ENCODE measurements around the gene DCC. TPM values are rescaled to one million over a fixed set of nuclear protein-coding genes. Genes with fewer than 3 reads are reported as not detected.

DCC gene
- total RNA-seq, 2 donors from 2014 or later = 0.33 TPM; not detected in 1

DNA sequence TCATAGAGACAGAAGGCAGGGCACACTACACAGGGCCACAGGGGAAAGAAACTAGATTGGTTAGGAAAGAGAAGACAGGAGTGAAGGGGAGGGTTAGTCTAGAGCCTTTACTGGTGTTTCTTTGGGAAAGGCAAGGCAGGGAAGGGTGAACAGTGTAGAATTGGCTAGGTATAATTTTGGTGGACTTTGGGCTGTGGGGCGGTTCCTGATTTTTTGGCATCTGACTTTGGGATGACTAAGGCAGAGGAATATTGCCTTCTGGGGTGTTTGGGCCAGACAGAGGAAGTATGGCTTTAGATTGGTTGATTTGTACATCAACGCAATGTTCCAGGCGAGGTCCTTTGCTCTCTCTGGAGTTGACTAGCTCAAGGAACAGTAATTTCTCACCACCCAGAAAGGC is 534.8 kb downstream of the DCC start:
- ATAC-seq = no peak
- 86 to 93% methylated on average over 3 of the region's 3 CpGs for WGBS, 2 donors
- no peaks in the 10 kb centered on the region for H3K27me3 ChIP-seq

DNA sequence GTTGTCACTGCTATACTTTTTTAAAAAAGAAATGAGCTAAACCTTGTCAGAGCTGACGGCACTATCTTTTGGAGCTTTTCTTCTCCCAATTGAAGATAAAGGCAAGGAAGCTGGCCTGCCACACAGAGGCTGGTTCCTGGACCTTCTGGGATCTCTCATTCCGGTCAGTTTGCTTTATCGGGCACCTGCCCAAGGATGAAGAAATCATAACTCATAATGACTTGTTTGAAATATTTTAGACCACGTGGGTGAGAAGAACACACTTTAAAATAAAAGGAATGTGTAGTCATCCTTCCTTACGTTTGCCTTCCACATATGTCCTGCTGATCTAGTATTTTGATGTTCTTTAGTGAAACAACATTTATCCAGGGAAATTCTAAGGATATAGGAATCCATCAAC is 535.7 kb downstream of the DCC start:
- TF ChIP-seq, protein P1, sequence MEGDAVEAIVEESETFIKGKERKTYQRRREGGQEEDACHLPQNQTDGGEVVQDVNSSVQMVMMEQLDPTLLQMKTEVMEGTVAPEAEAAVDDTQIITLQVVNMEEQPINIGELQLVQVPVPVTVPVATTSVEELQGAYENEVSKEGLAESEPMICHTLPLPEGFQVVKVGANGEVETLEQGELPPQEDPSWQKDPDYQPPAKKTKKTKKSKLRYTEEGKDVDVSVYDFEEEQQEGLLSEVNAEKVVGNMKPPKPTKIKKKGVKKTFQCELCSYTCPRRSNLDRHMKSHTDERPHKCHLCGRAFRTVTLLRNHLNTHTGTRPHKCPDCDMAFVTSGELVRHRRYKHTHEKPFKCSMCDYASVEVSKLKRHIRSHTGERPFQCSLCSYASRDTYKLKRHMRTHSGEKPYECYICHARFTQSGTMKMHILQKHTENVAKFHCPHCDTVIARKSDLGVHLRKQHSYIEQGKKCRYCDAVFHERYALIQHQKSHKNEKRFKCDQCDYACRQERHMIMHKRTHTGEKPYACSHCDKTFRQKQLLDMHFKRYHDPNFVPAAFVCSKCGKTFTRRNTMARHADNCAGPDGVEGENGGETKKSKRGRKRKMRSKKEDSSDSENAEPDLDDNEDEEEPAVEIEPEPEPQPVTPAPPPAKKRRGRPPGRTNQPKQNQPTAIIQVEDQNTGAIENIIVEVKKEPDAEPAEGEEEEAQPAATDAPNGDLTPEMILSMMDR (IDR thresholded peaks at IDR 0.05) = no peak
- no peak for TF ChIP-seq POLR2A (IDR thresholded peaks at IDR 0.05)
- no peaks in the 10 kb centered on the region for H3K9me3 ChIP-seq
- no peaks in the 10 kb centered on the region for H3K36me3 ChIP-seq (replicated peaks in 1 of 2; ENCODE audit: insufficient read depth in 1 of 2, low read depth in 2 of 2)
- intact Hi-C loops (cut with DNase I) = no loop called here
- 43 to 47% methylated on average over 5 of the region's 5 CpGs for WGBS, 2 donors
- no peak overlapping the region for H3K4me3 ChIP-seq
- DNase-seq (no peak), ATAC-seq (no peak)
- H3K27me3 ChIP-seq = no peaks in the 10 kb centered on the region
- no peak overlapping the region for H3K27ac ChIP-seq
- H3K4me1 ChIP-seq = no peaks in the 10 kb centered on the region

More for the DNA sequence above, 534.8 kb downstream of the DCC start:
- H3K27ac ChIP-seq = no peak overlapping the region
- no peaks in the 10 kb centered on the region for H3K9me3 ChIP-seq
- TF ChIP-seq, protein P1 (IDR thresholded peaks at IDR 0.05) = no peak
- no peak for TF ChIP-seq POLR2A (IDR thresholded peaks at IDR 0.05)
- no peaks in the 10 kb centered on the region for H3K36me3 ChIP-seq (replicated peaks in 1 of 2; ENCODE audit: insufficient read depth in 1 of 2, low read depth in 2 of 2)
- no peak for DNase-seq
- H3K4me3 ChIP-seq = no peak overlapping the region
- H3K4me1 ChIP-seq = no peaks in the 10 kb centered on the region
- intact Hi-C loops (cut with DNase I) = no loop called here

DNA sequence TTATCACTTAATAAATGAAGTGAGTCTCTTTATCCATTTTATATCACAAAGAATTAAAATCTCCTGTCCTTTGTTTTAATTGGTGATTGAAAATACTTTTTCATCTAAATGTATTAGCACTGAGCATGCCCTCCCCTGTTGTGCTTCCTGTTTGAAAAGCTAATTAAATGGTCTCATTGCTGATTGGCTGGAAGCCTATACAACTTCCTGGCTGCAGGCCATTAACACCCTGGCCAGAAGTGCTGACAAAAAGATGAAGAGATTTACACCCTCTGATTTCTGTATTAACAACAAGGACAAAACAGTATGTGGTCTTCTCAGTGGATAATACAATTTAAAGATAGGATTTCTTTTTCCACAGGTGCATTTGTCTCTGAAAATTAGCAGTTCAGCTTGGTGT is 548.0 kb downstream of the DCC start:
- H3K4me3 ChIP-seq = no peak overlapping the region
- H3K9me3 ChIP-seq = no peaks in the 10 kb centered on the region
- DNase-seq = no peak
- H3K4me1 ChIP-seq = no peaks in the 10 kb centered on the region
- TF ChIP-seq, protein P1 (IDR thresholded peaks at IDR 0.05) = no peak
- TF ChIP-seq POLR2A (IDR thresholded peaks at IDR 0.05) = no peak
- H3K27ac ChIP-seq = no peak overlapping the region
- no peaks in the 10 kb centered on the region for H3K27me3 ChIP-seq
- H3K36me3 ChIP-seq (replicated peaks in 1 of 2; ENCODE audit: insufficient read depth in 1 of 2, low read depth in 2 of 2) = no peaks in the 10 kb centered on the region
- ATAC-seq = no peak
- intact Hi-C loops (cut with DNase I) = no loop called here

DNA sequence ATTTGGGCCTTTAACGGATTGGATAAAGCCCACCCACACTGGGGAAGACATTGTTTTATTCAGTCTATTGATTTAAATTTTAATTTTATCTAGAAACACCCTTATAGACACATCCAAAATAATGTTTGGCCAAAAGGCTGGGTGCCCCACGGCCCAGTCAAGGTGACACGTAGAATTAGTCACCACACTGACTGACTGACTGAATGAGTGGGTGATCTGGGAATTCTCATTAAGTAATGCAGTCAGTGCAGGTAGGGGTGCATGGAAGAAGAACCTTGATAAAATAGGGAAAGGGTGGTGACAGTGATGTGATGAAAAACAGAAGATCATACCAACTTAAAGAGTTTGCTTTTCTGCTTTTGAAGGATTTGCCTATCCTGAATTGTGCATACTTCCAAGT is 554.8 kb downstream of the DCC start:
- WGBS, 2 donors = 70 to 78% methylated on average over 3 of the region's 3 CpGs

More for the DNA sequence above, 554.8 kb downstream of the DCC start:
- no peaks in the 10 kb centered on the region for H3K9me3 ChIP-seq
- H3K27ac ChIP-seq = no peak overlapping the region
- ATAC-seq (no peak), DNase-seq (no peak)
- TF ChIP-seq, protein P1 (IDR thresholded peaks at IDR 0.05) = no peak
- H3K27me3 ChIP-seq = no peaks in the 10 kb centered on the region
- H3K36me3 ChIP-seq (replicated peaks in 1 of 2; ENCODE audit: insufficient read depth in 1 of 2, low read depth in 2 of 2) = no peaks in the 10 kb centered on the region
- intact Hi-C loops (cut with DNase I) = no loop called here
- H3K4me3 ChIP-seq = no peak overlapping the region
- no peaks in the 10 kb centered on the region for H3K4me1 ChIP-seq

Measured in body of pancreas (tissue), 4 donors.